Fibroblast of upper back skin (primary cell): ENCODE results near the gene TSPAN18.

ENCODE experiments used
- DNase-seq: peaks from one replicate; pipeline ENCODE4 v3.0.0-alpha.2; 2013

The TSPAN18 gene

DNA sequence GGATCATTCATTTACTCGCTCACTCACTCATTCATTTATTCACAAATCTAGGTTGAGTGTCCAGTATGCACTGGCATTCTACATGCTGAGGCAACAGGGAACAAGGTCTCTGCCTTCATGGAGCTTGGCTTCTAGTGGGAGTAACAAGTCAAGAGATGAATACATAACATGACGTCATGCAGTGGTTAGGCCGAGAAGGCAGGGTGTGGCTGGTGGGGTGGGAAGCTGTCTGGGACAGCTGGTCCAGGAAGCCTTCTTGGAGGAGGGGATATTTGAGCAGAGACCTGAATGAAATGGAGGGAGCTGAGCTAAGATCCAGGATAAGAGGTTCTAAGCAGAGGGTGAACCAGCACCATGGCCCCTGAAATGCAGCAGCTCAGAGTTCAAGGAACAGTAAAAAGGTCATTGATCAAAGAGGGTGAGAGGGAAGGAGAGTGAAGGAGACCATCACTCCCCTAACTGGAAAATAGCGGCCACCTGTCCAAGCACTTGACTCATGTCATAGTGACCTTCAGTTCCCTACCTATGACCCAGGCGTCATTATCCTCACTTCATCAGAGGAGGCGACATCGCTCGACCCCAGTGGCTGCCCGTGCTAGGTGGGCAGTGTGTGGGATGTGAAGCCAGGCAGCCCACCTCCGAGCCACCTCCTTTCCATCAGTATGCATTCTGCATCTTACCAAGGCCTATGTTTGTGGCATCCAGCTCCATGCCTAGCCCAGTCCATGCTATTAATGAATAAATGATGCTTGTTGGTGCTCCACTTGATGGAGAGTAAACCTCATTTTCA lies 105.0 kb downstream of the TSPAN18 start:
- DNase-seq: no peak

DNA sequence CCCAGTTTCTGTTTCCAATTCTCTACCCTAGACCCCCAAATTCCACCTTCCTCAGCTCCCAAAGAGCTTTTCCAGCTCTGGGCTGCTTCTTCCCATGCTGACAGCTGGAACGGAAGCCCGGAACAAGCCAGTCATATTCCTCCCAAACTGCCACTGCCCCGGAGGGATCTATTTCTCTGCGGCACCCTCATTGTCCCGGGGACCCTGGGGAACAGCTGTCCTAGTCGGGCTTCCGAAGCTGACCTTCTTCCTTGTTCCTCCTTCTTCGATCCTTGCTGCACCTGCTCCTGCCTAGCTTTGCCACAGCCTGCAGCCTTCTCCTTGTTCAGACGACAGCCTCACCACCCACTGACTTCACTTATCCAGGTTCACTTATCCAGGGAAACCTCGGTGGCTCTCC lies 105.7 kb downstream of the TSPAN18 start:
- no peak for DNase-seq

DNA sequence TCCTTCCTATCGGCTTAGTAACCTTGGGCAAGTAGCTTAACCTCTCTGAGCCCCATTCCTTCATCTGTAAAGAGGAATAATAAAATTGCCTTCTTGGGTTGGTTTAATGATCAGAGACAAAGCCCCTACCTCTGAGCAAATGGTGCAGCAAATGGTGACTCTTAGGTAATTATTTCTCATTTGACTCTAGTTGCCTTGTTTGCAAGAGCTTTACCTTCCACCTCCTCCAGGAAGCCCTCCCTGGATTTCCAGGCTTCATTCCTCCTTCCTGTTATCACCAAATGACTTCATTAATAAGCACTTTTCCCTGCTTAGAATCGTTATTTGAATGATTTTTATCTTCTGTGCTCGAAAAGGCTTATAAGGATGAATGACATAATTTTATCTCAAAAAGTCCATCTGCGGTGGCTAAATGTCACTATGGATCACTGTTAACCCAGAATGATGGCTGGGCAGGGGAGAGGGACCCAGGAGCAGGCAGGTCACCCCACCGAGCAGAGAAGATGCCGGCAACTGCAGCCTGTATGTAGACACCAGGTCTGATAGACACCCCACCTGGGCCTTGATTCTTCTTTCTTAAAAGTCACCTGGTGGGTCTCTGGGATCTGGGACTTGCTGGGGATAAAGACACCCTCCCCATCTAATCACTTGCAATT lies 106.6 kb downstream of the TSPAN18 start:
- no peak for DNase-seq

DNA sequence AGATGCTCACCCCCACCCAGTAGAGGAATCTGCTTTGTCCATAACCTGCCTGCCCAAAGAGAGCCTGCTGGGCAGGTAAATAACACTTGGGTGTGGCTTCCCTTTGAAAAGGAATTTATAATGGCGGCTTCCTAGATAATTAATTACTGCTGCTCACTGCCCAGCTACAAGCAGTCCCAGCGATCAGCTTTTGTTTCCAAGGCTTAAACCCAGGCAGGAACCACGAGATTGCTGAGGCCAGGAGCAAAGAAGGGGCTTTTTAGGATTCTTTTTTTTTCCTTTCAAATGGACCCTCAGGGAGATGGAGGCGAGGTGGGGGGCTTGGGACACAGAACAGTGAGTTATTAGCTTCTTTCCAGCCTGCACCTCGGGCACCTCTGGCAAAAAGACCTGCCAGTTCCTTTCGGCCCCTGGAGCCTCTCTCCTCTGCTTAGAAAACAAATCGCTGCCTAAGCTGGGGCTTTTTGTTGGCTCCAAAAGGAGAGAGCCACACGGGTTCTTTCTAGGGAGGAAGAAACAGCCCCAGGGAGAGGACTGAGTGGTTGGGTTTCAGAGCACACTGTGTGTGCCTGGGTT lies 107.2 kb downstream of the TSPAN18 start:
- no peak for DNase-seq

DNA sequence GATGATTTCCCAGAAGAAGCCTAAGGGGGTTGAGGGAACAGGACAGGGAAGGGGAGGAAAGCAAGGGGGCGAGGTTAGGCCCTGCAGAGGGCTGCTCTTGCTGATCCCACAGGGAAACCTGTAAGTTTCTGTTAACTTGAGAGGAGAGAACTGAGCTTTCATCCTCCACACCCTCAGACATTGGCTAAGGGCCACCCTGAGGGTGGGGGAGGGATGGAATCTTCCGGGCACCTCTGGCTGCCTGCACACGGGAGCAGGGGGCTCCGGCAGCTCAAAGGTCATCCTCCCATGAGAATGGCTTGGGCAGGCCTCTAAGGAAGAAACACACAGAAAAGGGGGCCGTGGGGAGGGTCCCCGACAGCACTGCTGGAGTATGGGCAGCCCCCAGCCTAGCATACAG lies 108.1 kb downstream of the TSPAN18 start:
- DNase-seq: no peak

DNA sequence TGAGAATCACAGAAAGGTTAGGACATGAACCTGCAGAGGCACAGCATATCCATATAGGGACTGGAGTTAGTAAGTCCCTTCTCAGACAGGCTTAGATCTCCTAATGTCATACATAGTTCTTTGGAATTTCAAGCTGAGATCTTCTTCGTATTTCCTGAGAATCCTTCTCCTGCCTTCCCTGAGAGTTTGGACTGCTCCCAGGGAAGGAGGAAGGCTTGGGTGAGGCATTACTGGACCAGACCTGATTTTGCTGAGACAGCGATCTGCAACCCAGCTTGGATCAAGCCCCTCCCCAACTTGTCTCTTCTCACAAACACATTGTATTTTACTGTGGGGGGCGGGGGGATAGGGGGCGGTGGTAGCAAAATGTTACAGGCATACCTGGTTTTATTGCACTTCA lies 108.5 kb downstream of the TSPAN18 start:
- peak; percentile 42 for DNase-seq

DNA sequence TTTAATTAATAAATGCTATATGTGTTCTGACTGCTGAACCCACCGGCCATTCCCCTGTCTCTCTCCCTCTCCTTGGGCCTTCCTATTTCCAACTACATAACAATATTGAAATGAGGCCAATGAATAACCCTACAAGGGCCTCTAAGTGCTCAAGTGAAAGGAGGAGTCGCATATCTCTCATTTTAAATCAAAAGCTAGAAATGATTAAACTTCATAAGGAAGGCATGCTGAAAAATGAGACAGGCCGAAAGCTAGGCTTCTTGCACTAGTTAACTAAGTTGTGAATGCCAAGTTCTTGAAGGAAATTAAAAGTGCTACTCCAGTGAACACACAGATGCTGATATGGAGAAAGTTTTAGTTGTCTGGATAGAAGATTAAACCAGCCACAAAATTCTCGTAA lies 109.2 kb downstream of the TSPAN18 start:
- peak; percentile 32 for DNase-seq

DNA sequence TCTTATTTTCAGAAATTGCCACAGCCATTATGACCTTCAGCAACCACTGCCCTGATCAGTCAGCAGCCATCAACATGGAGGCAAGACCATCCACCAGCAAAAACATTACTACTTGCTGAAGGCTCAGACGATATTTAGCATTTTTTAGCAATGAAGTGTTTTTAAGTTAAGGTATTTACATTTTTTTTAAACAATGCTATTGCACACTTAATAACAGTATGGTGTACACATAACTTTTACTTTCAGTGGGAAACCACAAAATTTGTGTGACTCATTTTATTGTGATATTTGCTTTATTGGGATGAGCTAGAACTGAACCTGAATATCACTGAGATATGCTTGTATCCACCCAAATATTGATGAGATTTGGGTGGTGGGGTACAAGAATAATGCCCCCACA lies 110.9 kb downstream of the TSPAN18 start:
- DNase-seq: peak; percentile 77

DNA sequence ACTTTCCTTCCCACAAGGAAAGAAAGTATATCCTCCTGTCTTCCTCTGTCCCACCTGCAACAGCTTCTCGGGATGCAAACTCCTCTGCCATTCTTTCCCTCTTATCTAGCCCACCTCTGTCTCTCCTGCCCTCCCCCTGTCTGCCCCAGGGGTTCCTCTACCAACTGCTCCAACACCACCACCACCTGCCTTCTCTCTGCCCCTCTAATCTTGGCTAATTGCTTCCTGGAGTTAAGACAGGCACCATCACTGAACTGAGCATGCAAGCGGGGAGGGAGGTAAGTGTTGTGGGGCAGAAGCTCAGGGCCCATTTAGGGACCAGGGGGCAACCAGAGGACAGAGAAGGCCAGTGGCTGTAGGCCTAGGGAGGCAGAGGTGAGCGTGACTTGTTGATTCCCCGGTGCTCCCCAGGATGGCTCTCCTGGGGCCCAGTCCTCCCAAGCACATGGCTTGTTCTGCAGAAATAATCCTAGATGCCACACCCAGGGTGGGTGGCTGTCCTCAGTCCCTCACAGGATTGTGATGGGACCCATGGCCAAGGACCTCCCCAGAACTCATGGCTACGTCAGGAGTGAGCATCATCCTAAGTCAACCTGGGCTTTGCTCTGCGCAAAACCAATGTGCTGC lies 112.8 kb downstream of the TSPAN18 start:
- DNase-seq: no peak

DNA sequence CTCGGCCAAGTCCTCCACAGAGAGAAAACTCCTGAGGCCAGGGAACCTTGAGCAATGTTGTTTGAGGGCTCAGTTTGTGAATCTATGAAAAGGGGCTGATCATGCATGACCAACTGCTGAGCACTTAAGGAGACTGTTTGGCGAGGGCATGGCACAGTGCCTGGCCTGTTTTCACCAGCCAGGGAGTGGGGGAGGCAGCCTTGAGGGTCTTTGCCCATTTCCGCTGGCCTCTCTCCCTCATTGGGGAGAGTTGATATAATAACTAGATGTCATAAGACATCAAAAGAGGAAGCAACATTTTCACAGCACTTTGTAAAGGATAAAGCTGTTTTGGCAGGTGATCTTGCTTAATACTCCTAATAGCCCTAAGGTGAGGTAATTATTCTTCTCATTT lies 113.3 kb downstream of the TSPAN18 start:
- no peak for DNase-seq

DNA sequence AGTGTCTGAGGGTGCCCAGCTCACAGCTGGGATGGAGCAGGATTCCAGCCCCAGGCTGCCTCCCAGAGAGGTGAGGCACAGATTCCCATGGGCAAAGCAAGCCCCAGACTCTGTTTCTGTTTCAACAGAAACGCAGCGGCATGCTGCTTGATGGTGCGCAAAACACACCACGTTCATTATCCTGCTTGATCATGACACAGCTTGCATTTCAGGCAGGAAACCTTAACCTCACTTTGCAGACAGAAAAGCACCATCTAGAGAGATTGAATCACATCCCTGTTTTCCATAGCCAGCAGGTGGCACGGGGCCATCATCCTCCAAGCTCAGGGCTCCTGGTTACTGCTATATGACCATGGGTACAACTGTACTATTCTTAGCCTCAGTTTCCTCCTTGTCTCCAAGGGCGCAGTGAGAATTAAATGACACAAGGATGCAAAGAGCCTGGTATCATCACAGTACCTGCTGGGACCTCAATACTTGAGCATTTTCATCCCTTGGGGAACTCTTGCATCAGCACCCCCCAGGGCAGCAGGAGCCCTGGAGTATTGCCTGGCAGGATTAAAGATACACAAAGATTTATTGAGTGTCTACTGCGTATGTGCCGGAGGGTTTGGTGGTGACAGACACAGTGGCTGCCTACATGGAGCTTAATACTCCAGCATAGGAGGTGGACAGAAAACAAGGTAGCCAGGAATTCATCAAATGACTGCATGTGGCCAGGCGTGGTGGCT lies 113.9 kb downstream of the TSPAN18 start:
- DNase-seq: peak; percentile 51

DNA sequence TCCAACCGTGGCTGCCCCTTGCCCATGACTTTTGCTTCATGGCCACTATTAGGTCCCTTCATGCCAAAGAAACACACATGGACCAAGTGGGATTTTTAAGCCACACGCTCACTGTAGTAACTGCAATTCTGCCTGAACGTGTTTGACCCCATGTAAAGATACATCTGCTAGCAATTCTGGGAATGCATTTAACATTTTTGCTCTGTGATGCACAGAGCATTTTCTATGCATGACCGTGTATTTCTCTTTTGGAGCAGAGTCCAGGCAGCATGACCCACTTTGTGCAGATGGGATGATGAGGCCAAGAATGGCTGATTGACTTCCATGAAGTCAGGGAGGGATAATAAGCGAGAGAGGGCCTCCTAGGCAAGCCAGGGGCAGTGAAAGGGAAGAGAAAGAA lies 115.5 kb downstream of the TSPAN18 start:
- DNase-seq: peak; percentile 98

DNA sequence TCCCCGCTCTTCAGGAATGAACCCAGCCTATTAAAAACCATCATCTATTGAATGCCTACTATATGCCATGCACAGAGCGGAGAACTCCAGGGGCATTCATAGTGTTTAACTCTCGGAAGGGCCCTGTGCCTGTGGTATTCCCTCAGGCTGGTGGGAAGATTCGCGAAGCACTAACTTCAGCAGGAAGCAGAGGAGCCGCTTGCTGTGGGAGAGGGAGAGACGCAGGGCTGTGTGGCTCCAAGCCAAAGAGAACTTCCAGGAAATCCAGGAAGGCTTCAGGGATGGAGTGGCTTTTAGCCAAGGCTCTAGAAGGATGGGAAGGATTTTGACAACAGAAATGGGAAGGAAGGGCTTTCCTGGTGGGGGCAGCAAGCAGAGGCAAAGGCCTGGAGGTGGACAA lies 120.1 kb downstream of the TSPAN18 start:
- DNase-seq: no peak

DNA sequence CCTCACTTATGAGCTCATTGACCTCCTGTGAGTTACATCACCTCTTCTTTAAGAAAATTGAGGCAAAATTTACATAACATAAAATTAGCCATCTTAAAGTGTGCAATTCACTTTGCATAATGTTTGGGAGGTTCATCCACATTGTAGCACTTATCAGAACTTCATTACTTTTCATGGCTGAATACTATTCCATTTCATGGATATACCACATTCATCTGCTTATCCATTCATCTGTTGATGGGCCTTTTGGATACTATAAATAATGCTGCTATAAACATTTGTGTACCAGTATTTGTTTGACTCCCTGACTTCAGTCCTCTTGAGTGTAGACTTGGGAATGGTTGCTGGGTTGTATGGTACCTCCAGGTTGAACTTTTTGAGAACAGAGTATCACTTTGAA lies 120.6 kb downstream of the TSPAN18 start:
- DNase-seq: no peak

DNA sequence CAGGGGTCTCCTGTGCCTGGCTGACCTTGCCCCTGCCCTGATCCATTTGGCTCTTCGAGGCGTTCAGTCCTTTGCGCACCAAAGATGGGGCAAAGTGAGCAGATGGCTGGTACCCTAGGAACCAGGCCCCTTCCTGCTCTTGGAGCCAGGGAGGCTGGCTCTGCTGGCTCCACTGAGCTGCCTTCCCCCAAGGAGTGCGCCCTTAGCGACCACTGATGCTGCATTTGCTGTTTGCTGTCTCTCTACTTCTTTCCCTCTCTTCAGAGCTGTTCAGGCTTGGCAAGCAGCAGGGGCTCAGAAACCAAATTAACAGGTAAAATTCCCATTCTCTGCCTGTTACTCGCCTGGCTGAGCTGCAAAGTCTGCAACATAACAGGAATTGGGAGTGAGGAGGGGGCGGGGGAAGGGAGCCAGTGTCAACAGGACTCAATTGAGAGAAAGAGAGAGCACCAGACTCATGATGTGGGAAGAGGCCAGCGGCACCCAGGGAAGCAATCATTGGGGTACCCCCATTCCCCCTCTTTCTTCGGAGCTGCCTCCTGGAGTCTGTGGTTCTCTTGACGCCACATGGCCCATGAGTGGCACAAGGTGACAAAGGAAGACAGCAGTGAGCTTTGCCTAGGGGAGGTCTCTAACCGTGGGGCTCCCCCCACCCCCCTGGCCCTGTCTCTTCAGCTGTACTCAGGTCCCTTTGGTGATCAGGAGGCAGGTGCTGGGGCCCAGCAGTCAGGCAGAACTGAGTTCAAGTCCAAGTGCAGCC lies 121.6 kb downstream of the TSPAN18 start:
- no peak for DNase-seq

DNA sequence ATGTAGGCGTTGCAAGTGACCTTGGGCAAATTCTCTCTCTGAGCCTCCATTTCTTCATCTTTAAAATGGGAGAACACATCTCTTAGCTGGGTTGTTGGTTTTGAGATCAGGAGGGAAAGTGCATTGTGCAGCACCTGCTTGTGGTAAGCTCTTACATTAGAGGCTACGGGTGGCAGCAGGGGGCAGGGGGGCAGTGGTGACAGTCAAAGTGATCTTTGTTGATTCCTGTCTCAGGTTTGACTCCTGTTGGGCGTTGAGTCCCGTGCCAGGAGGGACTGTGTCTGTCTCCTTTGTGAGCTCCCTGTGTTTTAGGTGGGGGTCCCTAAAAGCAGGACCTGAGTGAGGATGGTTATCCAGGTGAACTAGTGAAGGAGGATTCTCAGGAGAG lies 122.2 kb downstream of the TSPAN18 start:
- DNase-seq: no peak

DNA sequence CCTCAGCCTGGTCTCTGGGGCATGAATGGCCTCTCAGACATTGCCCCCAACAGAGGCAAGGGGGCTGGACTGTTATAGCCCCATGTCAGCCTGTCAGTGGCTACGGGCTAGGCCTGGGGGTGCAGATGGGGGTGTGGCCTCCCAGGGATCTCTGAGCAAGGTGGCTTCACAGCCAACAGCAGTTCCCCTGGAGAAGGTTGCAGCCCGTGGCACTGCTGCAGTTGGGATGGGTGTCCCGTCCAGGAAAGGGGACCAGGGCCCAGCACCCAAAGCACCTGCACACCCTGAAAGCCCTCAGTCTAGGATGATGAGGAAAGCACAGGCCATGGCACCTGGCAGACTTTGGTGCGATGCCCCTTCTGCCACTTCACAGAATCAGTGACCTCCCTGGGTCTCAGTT lies 122.7 kb downstream of the TSPAN18 start:
- no peak for DNase-seq

DNA sequence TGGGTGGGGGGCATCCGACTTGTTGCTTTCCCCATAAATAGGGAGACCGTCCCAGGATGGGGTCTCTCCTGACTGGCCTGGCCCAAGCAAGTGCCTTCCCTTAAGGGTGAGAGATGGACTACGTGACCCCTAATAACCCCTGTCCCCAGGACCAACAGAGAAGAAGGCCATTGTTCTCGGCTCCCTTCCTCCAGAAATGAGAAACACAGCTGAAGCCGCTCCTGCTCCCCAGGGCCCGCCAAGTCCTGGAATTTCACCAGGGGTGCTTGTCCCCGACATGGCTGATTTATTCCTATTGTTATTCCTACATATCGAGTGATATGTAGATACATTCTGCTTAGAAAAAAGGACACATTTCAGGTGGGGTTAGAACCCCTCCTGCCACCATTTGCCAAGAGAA lies 123.2 kb downstream of the TSPAN18 start:
- DNase-seq: no peak

DNA sequence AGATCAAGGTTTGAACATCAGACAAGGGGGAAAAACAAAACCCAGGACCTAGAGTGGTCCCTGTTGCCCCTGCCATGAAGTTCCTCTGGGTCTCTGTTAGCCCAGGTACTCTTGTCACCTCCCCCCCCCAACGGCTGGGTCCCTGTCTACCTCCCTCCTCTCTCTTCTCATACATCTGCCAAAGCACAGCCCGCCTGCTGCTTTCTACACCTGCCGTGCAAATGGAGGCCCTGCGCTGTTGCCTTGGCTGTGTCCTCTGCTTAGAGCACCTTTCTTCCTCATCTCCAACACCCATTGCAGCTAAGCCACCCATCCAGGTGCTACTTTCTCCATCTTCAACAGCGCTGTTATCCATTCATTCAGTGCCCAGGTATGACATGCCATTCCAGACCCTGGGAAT lies 124.7 kb downstream of the TSPAN18 start:
- DNase-seq: no peak

DNA sequence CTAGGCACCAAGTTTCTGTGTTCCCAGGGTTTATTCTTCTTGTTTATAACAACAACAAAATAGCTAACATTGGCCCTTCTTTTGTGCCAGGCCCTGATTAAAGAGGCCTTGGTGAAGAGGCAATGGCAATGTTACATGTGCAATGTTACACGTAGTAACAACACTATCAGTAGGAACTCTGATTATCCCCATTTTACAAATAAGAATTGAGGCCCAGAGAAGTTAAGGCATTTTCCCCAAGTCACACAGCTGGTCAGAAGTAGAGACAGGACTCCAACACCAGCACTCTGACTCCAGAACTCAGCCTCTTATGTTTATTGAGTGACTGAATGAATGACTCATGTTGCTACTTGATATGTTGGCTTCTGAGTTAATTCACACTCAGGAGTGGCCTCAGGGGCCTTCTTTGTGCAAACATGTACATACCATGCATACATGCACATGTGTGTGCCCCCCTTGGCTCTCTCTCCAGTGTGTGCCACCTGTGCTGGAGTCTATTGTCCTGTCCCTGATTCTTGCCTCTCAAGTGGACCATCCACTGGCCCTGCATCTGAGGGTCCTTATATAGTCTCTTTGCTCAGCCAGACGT lies 125.5 kb downstream of the TSPAN18 start:
- DNase-seq: no peak

DNA sequence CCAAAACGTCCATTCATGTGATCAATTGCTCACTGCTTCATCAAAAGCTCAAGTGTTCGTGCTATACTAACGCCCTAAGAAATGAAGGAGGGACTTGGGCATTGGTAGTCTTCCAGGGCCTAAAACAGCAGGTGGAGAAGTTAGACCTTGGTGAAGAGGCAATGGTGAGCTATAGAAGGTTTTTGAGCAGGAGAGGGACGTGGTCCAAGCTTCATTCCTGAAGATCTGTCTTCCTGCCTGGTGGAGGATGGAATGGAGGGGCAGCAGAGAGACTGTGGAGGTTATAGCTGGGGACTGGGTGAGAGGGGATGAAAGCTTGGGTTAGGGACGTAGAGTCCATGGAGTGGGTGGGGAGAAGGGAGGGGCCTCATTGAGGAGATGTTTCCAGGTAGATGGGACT lies 126.2 kb downstream of the TSPAN18 start:
- no peak for DNase-seq

DNA sequence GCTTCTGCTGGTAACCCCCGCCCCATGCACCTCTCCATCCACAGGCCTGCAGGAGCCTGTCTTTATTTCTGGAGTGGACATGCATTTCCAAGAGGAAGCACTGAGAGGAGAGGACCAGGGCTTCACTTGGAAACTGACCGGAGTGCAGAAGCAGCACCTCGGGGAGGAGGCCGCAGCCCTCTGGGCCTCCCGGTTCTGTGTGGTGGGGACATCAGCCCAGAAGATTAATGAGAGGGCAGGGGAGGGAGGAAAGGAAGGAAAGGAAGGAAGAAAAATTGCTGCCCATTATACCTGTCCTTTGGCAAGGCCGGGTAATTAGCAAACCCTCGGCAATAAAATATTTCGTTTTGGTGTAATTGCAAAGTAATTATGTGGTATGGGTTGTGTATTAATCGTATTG lies 126.9 kb downstream of the TSPAN18 start:
- no peak for DNase-seq
